Urinary bladder (tissue), 4 donors: ENCODE measurements around the gene ZNRF3. TPM values are rescaled to one million over a fixed set of nuclear protein-coding genes. Genes with fewer than 3 reads are reported as not detected.

Experiments used
- DNase-seq: peaks from one replicate; pipeline ENCODE4 v3.0.0-alpha.2; 2015; ENCODE audit errors: extremely low spot score
- H3K27ac ChIP-seq: one replicate; pipeline ENCODE4 v1.5.1; 2013; ENCODE audit warnings: low read depth, mild to moderate bottlenecking, moderate library complexity
- H3K36me3 ChIP-seq: one replicate; pipeline ENCODE4 v1.6.1; 2013; ENCODE audit warnings: mild to moderate bottlenecking, moderate library complexity; ENCODE audit not compliant: insufficient read depth
- H3K4me1 ChIP-seq: one replicate; pipeline ENCODE4 v1.6.1; 2013; ENCODE audit warnings: mild to moderate bottlenecking, moderate library complexity; ENCODE audit not compliant: insufficient read depth
- H3K4me3 ChIP-seq: one replicate; pipeline ENCODE4 v1.5.1; 2013; ENCODE audit warnings: low read depth, low read length
- WGBS: extraction: QIAGEN DNeasy Blood & Tissue Kit; methylation state at CpG from one replicate; pipeline ENCODE4 v1.1.7; 2013; 5-methylcytosine and 5-hydroxymethylcytosine counted together
- polyA plus RNA-seq: library from polyadenylated mRNA; stranded (reverse); fragments of 200-250 nt; gene quantifications from one replicate; pipeline ENCODE4 v1.2.3, GENCODE V29; 2013
- total RNA-seq: library from RNA; depleted of rRNA; stranded (reverse); fragments of >200 nt; gene quantifications from one replicate; pipeline ENCODE4 v1.2.3, GENCODE V29; 2014
- donor health status: healthy with polysubstance abuse.
- donor health status: healthy.

Gene ZNRF3
- total and polyA plus RNA-seq, 2 donors: 7.4 to 8.7 TPM

- Histone ChIP-seq H3K27ac (no peak overlapping the region), H3K4me3 (no peak overlapping the region), H3K36me3 (no peaks in the 10 kb centered on the region), H3K4me1 (no peaks in the 10 kb centered on the region)
- 99% methylated on average over 4 of the region's 4 CpGs for WGBS
- DNase-seq: no peak
These were observed 135.2 kb downstream of the ZNRF3 start for GRCh38 chr22:29018293-29019189.

GRCh38 chr22:29022101-29022817 lies 138.9 kb downstream of the ZNRF3 start:
- Histone ChIP-seq H3K27ac (no peak overlapping the region), H3K4me3 (no peak overlapping the region), H3K36me3 (no peaks in the 10 kb centered on the region), H3K4me1 (no peaks in the 10 kb centered on the region)
- no peak for DNase-seq
- WGBS: 81% methylated on average over 6 of the region's 6 CpGs

GRCh38 chr22:29023172-29023796 lies 139.9 kb downstream of the ZNRF3 start:
- Histone ChIP-seq H3K4me1 (no peaks in the 10 kb centered on the region), H3K27ac (no peak overlapping the region), H3K36me3 (no peaks in the 10 kb centered on the region), H3K4me3 (no peak overlapping the region)
- DNase-seq: no peak
- 72% methylated on average over 3 of the region's 3 CpGs for WGBS

- Histone ChIP-seq H3K4me3 (no peak overlapping the region), H3K4me1 (no peaks in the 10 kb centered on the region), H3K36me3 (no peaks in the 10 kb centered on the region), H3K27ac (no peak overlapping the region)
- no peak for DNase-seq
- 95% methylated on average over 3 of the region's 3 CpGs for WGBS
These were observed 143.2 kb downstream of the ZNRF3 start for GRCh38 chr22:29026579-29026978.

GRCh38 chr22:29028468-29028867 lies 145.1 kb downstream of the ZNRF3 start:
- Histone ChIP-seq H3K36me3 (no peaks in the 10 kb centered on the region), H3K27ac (no peak overlapping the region), H3K4me3 (no peak overlapping the region), H3K4me1 (no peaks in the 10 kb centered on the region)
- no peak for DNase-seq
- WGBS: 89% methylated on average over 4 of the region's 4 CpGs

- no peak for DNase-seq
- 93% methylated on average over 9 of the region's 9 CpGs for WGBS
- H3K27ac ChIP-seq: no peak overlapping the region
- no peaks in the 10 kb centered on the region for H3K36me3 ChIP-seq
- no peak overlapping the region for H3K4me3 ChIP-seq
- no peaks in the 10 kb centered on the region for H3K4me1 ChIP-seq
These were observed 146.0 kb downstream of the ZNRF3 start for GRCh38 chr22:29029202-29030000.

GRCh38 chr22:29030016-29030617 lies 146.7 kb downstream of the ZNRF3 start:
- Histone ChIP-seq H3K4me3 (peak overlapping the region; percentile 56), H3K4me1 (no peaks in the 10 kb centered on the region), H3K27ac (peak overlapping the region; percentile 85), H3K36me3 (no peaks in the 10 kb centered on the region)
- WGBS: 34% methylated on average over 20 of the region's 20 CpGs
- no peak for DNase-seq

GRCh38 chr22:29030618-29031226 lies 147.3 kb downstream of the ZNRF3 start:
- Histone ChIP-seq H3K36me3 (no peaks in the 10 kb centered on the region), H3K4me1 (no peaks in the 10 kb centered on the region), H3K27ac (peak overlapping the region; percentile 86), H3K4me3 (peak overlapping the region; percentile 56)
- peak; percentile 48 for DNase-seq
- 6% methylated on average over 32 of the region's 32 CpGs for WGBS

GRCh38 chr22:29031227-29032011 lies 148.0 kb downstream of the ZNRF3 start:
- 38% methylated on average over 18 of the region's 18 CpGs for WGBS
- no peaks in the 10 kb centered on the region for H3K36me3 ChIP-seq
- peak; percentile 23 for DNase-seq
- H3K4me3 ChIP-seq: peak overlapping the region; percentile 56
- no peaks in the 10 kb centered on the region for H3K4me1 ChIP-seq
- H3K27ac ChIP-seq: peak overlapping the region; percentile 83

- no peak overlapping the region for H3K4me3 ChIP-seq
- no peaks in the 10 kb centered on the region for H3K4me1 ChIP-seq
- H3K27ac ChIP-seq: peak overlapping the region; percentile 83
- 80% methylated on average over 8 of the region's 8 CpGs for WGBS
- no peaks in the 10 kb centered on the region for H3K36me3 ChIP-seq
- DNase-seq: no peak
These were observed 148.7 kb downstream of the ZNRF3 start for GRCh38 chr22:29032014-29032475.

- Histone ChIP-seq H3K4me3 (no peak overlapping the region), H3K27ac (peak overlapping the region; percentile 83), H3K4me1 (no peaks in the 10 kb centered on the region), H3K36me3 (no peaks in the 10 kb centered on the region)
- WGBS: 72% methylated on average over 2 of the region's 2 CpGs
- DNase-seq: no peak
These were observed 149.2 kb downstream of the ZNRF3 start for GRCh38 chr22:29032584-29032983.
